Non-pigmented ciliary epithelial cell (primary cell): Measurements from ENCODE around the gene RAB26.

Experiments used
- DNase-seq: peaks from one replicate; pipeline ENCODE4 v3.0.0-alpha.2; 2010; ENCODE audit warnings: low read depth

Gene RAB26

GRCh38 chr16:2161911-2162310 lies 13.5 kb downstream of the RAB26 start:
- no peak for DNase-seq

GRCh38 chr16:2162676-2163118 lies 14.3 kb downstream of the RAB26 start:
- no peak for DNase-seq

DNA sequence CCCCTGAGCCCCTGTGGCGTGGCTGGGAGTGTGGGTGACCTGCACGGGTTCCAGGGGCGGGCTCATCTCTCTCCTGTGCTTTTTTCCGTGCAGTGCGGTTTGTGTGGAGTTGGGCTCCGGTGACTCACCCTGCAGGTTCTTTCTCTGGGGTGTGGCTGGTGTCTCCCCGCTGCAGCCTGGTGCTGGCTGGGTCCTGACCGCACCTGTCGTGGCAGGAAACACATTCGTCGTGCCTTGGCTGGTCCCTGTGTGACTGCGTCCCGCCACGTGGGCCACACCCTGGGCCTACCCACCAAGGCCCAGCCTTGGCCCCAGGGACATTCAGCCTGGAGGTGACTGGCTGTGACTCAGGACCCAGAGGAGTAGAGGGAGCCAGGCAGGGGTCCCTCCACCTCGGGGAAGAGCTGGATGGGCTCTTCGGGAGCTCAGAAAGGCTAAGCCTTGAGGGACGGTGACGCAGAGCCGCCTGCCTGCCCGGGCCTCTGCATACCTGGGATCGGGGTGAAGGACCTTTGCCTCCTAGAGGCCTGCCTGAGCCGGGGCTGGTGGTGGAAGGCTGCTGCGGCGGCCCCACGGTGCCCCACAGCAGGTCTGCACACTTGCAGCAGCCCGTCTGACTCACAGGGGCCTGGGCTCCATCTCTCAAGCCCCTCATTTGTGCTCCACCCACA lies 14.9 kb downstream of the RAB26 start:
- no peak for DNase-seq

DNA sequence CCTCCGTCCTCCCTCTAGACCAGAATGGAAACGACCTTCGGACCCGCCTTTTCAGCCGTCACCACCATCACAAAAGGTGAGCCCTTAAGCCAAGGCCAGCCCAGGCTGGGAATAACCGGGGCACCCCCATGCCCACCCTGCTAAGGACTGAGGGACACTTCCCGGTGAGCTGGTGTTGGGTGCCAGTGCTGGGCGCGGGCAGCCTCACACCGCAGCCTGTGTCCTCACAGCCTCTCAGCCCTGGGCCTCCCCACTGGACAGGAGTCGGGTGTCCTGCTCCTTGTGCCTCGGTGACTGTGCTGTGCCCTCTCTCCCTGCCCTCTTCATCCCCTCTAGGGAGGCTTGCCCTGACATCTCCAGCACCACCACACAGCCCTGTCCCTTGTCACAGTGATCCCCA lies 17.4 kb downstream of the RAB26 start:
- DNase-seq = no peak

DNA sequence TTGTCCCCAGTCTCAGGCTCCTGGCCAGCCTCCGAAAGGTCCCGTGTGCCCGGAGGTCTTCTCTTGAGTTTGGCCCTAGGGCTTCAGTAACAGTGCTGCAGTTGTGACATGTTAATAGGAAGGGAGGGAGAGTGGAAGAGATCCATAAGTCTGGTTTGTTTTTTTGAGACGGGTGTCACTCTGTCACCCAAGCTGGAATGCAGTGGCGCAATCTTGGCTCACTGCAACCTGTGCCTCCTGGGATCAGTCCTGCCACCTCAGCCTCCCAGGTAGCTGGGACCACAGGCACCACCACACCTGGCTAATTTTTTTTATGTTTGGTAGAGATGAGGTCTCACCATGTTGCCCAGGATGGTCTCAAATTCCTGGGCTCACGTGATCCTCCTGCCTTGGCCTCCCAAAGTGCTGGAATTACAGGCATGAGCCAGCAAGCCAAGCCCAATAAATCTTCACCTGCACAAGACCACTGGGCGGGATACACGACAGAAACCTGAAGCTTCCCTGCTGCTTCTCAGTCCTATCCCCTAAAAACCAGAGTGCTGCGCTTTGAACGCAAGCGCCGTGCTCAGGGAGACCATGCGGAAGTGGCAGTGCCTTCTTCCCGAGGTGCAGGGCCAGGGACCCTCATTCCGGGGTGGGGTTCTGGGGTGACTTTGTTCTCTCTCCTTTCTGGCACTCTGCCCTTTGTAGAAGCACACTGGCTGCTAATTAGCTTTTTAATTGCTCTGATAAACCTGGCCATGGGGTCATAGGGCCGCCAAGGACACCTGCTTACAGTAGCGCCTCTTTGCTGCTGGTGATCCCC lies 18.0 kb downstream of the RAB26 start:
- no peak for DNase-seq

DNA sequence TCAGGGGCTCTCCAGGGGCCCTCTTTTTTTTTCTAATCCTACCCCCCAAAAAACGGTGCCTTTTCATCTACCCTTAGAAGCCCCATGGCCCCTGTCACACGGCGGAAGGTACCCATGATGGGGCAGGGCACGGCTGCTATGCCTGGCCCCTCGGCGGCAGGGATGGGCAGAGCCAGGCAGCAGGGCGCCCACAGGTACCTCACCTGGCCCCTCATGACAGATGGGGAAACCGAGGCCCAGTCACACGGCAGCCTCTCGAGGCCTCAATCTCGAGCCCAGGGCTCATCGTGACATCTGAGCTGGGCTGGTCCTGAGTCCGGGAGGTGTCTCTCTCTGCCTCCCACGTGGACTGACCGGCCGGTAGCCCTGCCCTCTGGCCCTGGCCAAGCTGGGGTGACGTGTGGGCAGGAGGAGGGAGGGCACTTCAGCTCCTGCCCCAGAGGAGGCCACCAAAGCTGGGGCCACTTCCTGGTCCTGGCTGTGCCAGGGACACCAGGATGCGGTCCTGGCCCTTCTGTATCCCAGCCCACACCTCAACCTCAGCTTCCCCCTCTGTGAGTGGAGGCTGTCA lies 18.7 kb downstream of the RAB26 start:
- DNase-seq = no peak

DNA sequence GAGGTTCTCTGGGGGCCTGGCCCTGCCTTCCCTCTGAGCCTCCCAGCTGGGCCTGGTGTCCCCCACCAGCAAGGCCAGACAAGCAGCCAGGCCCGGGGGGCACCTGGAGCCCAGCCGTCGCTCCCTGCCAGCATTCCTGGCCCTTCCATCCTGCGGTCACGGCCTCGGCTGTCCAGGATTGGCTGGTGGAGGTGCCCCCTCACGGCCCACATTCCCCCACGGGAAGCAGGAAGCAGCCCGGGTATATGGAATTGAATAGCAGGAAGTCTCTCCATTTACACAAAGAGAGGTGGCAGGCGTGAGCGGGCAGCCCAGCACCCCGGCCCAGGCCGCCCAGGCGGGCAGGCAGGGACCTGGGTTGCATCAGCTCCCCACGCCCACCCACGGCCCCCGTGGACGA lies 21.7 kb downstream of the RAB26 start:
- no peak for DNase-seq

GRCh38 chr16:2170587-2171435 lies 22.4 kb downstream of the RAB26 start:
- no peak for DNase-seq

DNA sequence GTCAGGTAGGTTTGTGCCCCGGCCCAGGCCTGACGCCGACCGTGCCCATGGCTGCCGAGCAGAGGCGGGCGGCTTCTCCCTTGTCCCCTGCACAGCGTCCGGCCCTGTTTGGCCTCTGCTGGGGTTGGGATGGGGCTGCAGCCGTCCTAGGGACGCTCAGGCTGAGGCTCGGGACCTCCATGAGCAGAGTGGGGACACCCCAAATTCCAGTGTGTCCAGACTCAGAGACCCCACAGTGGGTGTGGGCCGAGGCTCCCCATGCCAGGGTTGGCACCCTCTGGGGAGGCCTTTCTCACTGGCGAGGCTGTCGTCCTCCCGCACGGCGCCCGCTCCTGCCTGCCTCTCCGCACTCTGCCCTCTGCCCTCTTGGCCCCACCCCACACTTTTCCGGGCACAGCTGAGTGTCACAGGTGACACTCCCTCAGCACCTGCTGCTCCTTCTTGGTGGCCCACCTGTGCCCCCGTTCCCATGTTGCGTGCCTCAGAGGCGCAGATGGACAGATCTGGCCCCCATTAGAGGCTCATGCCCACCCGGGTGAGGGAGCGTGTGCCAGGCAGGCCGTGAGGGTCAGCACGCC lies 23.3 kb downstream of the RAB26 start:
- no peak for DNase-seq

DNA sequence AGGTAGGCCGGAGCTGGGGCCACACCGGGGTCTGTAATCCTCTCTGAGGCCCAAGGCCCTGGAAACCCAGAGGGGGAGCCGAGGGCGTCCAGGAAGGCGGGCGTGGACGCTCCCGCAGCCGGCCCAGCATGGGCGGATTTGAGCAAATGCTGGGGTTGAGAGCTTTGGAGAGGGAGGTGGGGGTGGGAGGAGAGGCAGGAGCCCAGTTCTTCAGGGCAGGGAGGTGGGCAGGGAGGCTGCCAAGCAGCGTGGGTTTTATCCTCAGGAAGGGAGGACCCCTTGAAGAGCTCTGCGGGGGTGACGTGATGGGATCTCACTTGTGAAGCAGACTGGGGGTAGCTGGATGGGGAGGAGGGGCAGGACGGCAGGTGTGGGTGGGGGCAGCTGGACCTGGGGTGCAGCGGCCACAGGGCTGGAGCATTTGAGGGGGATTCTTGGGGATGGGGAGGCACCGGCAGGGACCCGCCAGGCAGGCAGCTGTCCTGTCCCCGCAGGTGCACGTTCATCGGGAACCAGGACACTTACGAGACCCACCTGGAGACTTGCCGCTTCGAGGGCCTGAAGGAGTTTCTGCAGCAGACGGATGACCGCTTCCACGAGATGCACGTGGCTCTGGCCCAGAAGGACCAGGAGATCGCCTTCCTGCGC lies 24.4 kb downstream of the RAB26 start:
- no peak for DNase-seq

DNA sequence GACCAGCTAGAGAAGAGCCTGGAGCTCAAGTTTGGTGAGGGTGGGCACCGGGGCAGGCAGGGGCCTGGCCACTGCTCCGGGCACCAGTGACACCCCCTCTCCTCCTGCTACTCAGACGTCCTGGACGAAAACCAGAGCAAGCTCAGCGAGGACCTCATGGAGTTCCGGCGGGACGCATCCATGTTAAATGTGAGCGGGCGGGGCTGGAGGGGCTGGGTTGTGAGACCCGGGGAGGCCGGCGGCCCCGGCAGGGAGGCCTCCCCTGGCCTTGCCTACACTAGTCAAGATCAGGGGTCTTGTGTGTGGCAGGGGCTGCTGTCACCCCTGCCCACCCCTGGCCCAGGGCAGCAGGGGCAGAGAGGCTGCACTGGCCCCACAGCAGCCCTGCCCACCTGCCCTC lies 24.9 kb downstream of the RAB26 start:
- no peak for DNase-seq

GRCh38 chr16:2173916-2174315 lies 25.5 kb downstream of the RAB26 start:
- DNase-seq = no peak

- no peak for DNase-seq
Measured at GRCh38 chr16:2174396-2175131, 26.1 kb downstream of the RAB26 start.

GRCh38 chr16:2175454-2175853 lies 27.0 kb downstream of the RAB26 start:
- DNase-seq = no peak

GRCh38 chr16:2176047-2176446 lies 27.6 kb downstream of the RAB26 start:
- no peak for DNase-seq

DNA sequence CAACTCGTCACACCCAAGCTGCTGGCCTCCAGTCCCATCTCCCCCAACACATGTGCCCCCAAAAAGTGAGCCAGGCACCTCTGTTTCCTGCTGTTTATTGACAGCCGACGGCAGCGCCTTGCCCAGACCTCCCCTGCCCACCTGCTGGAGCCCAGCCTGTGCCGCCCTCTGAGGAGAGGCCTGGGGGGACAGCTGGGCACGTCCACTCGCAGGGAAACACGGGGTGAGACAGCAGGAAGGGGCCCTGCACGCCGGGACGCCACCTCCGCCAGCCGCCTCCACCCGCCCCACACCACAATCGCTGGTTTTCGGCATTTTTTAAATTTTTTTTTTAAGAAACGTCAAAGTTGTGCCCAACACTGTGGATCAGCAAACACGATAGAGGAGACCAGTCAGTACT lies 28.7 kb downstream of the RAB26 start:
- DNase-seq = no peak

DNA sequence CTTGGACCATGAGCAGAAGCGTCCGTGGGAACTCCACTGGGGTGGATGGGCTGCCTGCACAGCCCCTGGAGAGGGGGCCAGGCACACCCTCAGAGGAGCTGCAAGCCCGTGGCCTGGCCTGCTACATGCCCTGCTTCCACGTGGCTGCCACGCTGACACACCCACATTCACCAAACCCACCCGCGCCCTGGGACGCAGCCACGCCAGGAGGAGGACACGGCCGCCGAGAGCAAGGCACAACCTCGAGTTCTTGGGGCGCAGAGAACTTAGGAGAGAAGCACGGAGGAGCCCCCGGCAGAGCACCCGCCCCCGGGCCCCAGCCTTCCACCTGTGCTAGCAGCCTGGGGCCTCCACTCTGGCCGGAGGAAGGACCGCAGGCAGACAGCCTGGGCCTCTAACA lies 29.1 kb downstream of the RAB26 start:
- DNase-seq = no peak

GRCh38 chr16:2178321-2179106 lies 30.1 kb downstream of the RAB26 start:
- DNase-seq = no peak

GRCh38 chr16:2179107-2179501 lies 30.7 kb downstream of the RAB26 start:
- no peak for DNase-seq

GRCh38 chr16:2179576-2179975 lies 31.2 kb downstream of the RAB26 start:
- no peak for DNase-seq
